ENCODE measurements around the gene CYP2C8.

CYP2C8 gene

GRCh38 chr10:95049919-95050318, 19.4 kb downstream of the CYP2C8 start:
- H3K9me3 ChIP-seq (ENCODE audit: control insufficient read depth in 2 of 2, low read length in 2 of 2) = peaks cover 0 to 3% of the 10 kb centered on the region in 2 donors
- no peaks in the 10 kb centered on the region for H3K36me3 ChIP-seq (ENCODE audit: control insufficient read depth in 2 of 2, insufficient read depth in 2 of 2, low read length in 2 of 2)
- H3K4me3 ChIP-seq (ENCODE audit: low read length in 2 of 2) = no peak overlapping the region
- no peaks in the 10 kb centered on the region for H3K4me1 ChIP-seq (ENCODE audit: control insufficient read depth in 2 of 2, insufficient read depth in 2 of 2, low read length in 2 of 2)
- no peaks in the 10 kb centered on the region for H3K27me3 ChIP-seq (ENCODE audit: control insufficient read depth in 2 of 2, insufficient read depth in 2 of 2, low read length in 2 of 2)
- H3K27ac ChIP-seq (ENCODE audit: low read depth in 2 of 2, low read length in 2 of 2) = no peak overlapping the region
- no peak overlapping the region for H3K9ac ChIP-seq (ENCODE audit: low read depth in 1 of 2, low read length in 2 of 2)

GRCh38 chr10:95048206-95048605, 21.1 kb downstream of the CYP2C8 start:
- Histone ChIP-seq H3K9ac (ENCODE audit: low read depth in 1 of 2, low read length in 2 of 2) (no peak overlapping the region), H3K36me3 (ENCODE audit: control insufficient read depth in 2 of 2, insufficient read depth in 2 of 2, low read length in 2 of 2) (no peaks in the 10 kb centered on the region), H3K27ac (ENCODE audit: low read depth in 2 of 2, low read length in 2 of 2) (no peak overlapping the region), H3K4me3 (ENCODE audit: low read length in 2 of 2) (no peak overlapping the region), H3K4me1 (ENCODE audit: control insufficient read depth in 2 of 2, insufficient read depth in 2 of 2, low read length in 2 of 2) (no peaks in the 10 kb centered on the region), H3K27me3 (ENCODE audit: control insufficient read depth in 2 of 2, insufficient read depth in 2 of 2, low read length in 2 of 2) (no peaks in the 10 kb centered on the region), H3K9me3 (ENCODE audit: control insufficient read depth in 2 of 2, low read length in 2 of 2) (peaks cover 0 to 3% of the 10 kb centered on the region in 2 donors)

- H3K9me3 ChIP-seq (ENCODE audit: control insufficient read depth in 2 of 2, low read length in 2 of 2) = no peaks in the 10 kb centered on the region
- no peak overlapping the region for H3K9ac ChIP-seq (ENCODE audit: low read depth in 1 of 2, low read length in 2 of 2)
- H3K27me3 ChIP-seq (ENCODE audit: control insufficient read depth in 2 of 2, insufficient read depth in 2 of 2, low read length in 2 of 2) = no peaks in the 10 kb centered on the region
- H3K27ac ChIP-seq (ENCODE audit: low read depth in 2 of 2, low read length in 2 of 2) = no peak overlapping the region
- H3K36me3 ChIP-seq (ENCODE audit: control insufficient read depth in 2 of 2, insufficient read depth in 2 of 2, low read length in 2 of 2) = no peaks in the 10 kb centered on the region
- no peak overlapping the region for H3K4me3 ChIP-seq (ENCODE audit: low read length in 2 of 2)
- no peaks in the 10 kb centered on the region for H3K4me1 ChIP-seq (ENCODE audit: control insufficient read depth in 2 of 2, insufficient read depth in 2 of 2, low read length in 2 of 2)
Measured at GRCh38 chr10:95039281-95039680, 30.0 kb downstream of the CYP2C8 start.

GRCh38 chr10:95035332-95036295, 33.7 kb downstream of the CYP2C8 start:
- H3K27me3 ChIP-seq (ENCODE audit: control insufficient read depth in 2 of 2, insufficient read depth in 2 of 2, low read length in 2 of 2) = no peaks in the 10 kb centered on the region
- no peaks in the 10 kb centered on the region for H3K36me3 ChIP-seq (ENCODE audit: control insufficient read depth in 2 of 2, insufficient read depth in 2 of 2, low read length in 2 of 2)
- H3K4me1 ChIP-seq (ENCODE audit: control insufficient read depth in 2 of 2, insufficient read depth in 2 of 2, low read length in 2 of 2) = no peaks in the 10 kb centered on the region
- no peak overlapping the region for H3K9ac ChIP-seq (ENCODE audit: low read depth in 1 of 2, low read length in 2 of 2)
- H3K9me3 ChIP-seq (ENCODE audit: control insufficient read depth in 2 of 2, low read length in 2 of 2) = no peaks in the 10 kb centered on the region
- no peak overlapping the region for H3K4me3 ChIP-seq (ENCODE audit: low read length in 2 of 2)
- no peak overlapping the region for H3K27ac ChIP-seq (ENCODE audit: low read depth in 2 of 2, low read length in 2 of 2)

- Histone ChIP-seq H3K27me3 (ENCODE audit: control insufficient read depth in 2 of 2, insufficient read depth in 2 of 2, low read length in 2 of 2) (no peaks in the 10 kb centered on the region), H3K27ac (ENCODE audit: low read depth in 2 of 2, low read length in 2 of 2) (no peak overlapping the region), H3K4me3 (ENCODE audit: low read length in 2 of 2) (no peak overlapping the region), H3K36me3 (ENCODE audit: control insufficient read depth in 2 of 2, insufficient read depth in 2 of 2, low read length in 2 of 2) (no peaks in the 10 kb centered on the region), H3K9ac (ENCODE audit: low read depth in 1 of 2, low read length in 2 of 2) (no peak overlapping the region), H3K9me3 (ENCODE audit: control insufficient read depth in 2 of 2, low read length in 2 of 2) (no peaks in the 10 kb centered on the region), H3K4me1 (ENCODE audit: control insufficient read depth in 2 of 2, insufficient read depth in 2 of 2, low read length in 2 of 2) (no peaks in the 10 kb centered on the region)
Measured at GRCh38 chr10:95034401-95034800, 34.9 kb downstream of the CYP2C8 start.

- H3K4me1 ChIP-seq (ENCODE audit: control insufficient read depth in 2 of 2, insufficient read depth in 2 of 2, low read length in 2 of 2) = no peaks in the 10 kb centered on the region
- no peaks in the 10 kb centered on the region for H3K36me3 ChIP-seq (ENCODE audit: control insufficient read depth in 2 of 2, insufficient read depth in 2 of 2, low read length in 2 of 2)
- no peak overlapping the region for H3K27ac ChIP-seq (ENCODE audit: low read depth in 2 of 2, low read length in 2 of 2)
- H3K4me3 ChIP-seq (ENCODE audit: low read length in 2 of 2) = no peak overlapping the region
- H3K9me3 ChIP-seq (ENCODE audit: control insufficient read depth in 2 of 2, low read length in 2 of 2) = no peaks in the 10 kb centered on the region
- no peaks in the 10 kb centered on the region for H3K27me3 ChIP-seq (ENCODE audit: control insufficient read depth in 2 of 2, insufficient read depth in 2 of 2, low read length in 2 of 2)
- no peak overlapping the region for H3K9ac ChIP-seq (ENCODE audit: low read depth in 1 of 2, low read length in 2 of 2)
Measured at GRCh38 chr10:95031656-95032055, 37.6 kb downstream of the CYP2C8 start.

GRCh38 chr10:95026461-95026860, 42.8 kb downstream of the CYP2C8 start:
- no peaks in the 10 kb centered on the region for H3K36me3 ChIP-seq (ENCODE audit: control insufficient read depth in 2 of 2, insufficient read depth in 2 of 2, low read length in 2 of 2)

GRCh38 chr10:94997741-94998174, 71.5 kb downstream of the CYP2C8 start:
- H3K4me3 ChIP-seq (ENCODE audit: low read length in 2 of 2) = no peak overlapping the region

More at GRCh38 chr10:95026461-95026860, 42.8 kb downstream of the CYP2C8 start:
- no peak overlapping the region for H3K9ac ChIP-seq (ENCODE audit: low read depth in 1 of 2, low read length in 2 of 2)
- H3K9me3 ChIP-seq (ENCODE audit: control insufficient read depth in 2 of 2, low read length in 2 of 2) = no peaks in the 10 kb centered on the region
- H3K27ac ChIP-seq (ENCODE audit: low read depth in 2 of 2, low read length in 2 of 2) = no peak overlapping the region
- H3K27me3 ChIP-seq (ENCODE audit: control insufficient read depth in 2 of 2, insufficient read depth in 2 of 2, low read length in 2 of 2) = no peaks in the 10 kb centered on the region
- H3K4me3 ChIP-seq (ENCODE audit: low read length in 2 of 2) = no peak overlapping the region
- H3K4me1 ChIP-seq (ENCODE audit: control insufficient read depth in 2 of 2, insufficient read depth in 2 of 2, low read length in 2 of 2) = no peaks in the 10 kb centered on the region

GRCh38 chr10:94992811-94993210, 76.5 kb downstream of the CYP2C8 start:
- Histone ChIP-seq H3K4me3 (ENCODE audit: low read length in 2 of 2) (no peak overlapping the region), H3K9me3 (ENCODE audit: control insufficient read depth in 2 of 2, low read length in 2 of 2) (peaks cover 5 to 7% of the 10 kb centered on the region in 2 donors), H3K27ac (ENCODE audit: low read depth in 2 of 2, low read length in 2 of 2) (no peak overlapping the region), H3K9ac (ENCODE audit: low read depth in 1 of 2, low read length in 2 of 2) (no peak overlapping the region), H3K4me1 (ENCODE audit: control insufficient read depth in 2 of 2, insufficient read depth in 2 of 2, low read length in 2 of 2) (no peaks in the 10 kb centered on the region), H3K27me3 (ENCODE audit: control insufficient read depth in 2 of 2, insufficient read depth in 2 of 2, low read length in 2 of 2) (no peaks in the 10 kb centered on the region), H3K36me3 (ENCODE audit: control insufficient read depth in 2 of 2, insufficient read depth in 2 of 2, low read length in 2 of 2) (no peaks in the 10 kb centered on the region)

More at GRCh38 chr10:94997741-94998174, 71.5 kb downstream of the CYP2C8 start:
- Histone ChIP-seq H3K36me3 (ENCODE audit: control insufficient read depth in 2 of 2, insufficient read depth in 2 of 2, low read length in 2 of 2) (no peaks in the 10 kb centered on the region), H3K27me3 (ENCODE audit: control insufficient read depth in 2 of 2, insufficient read depth in 2 of 2, low read length in 2 of 2) (no peaks in the 10 kb centered on the region), H3K27ac (ENCODE audit: low read depth in 2 of 2, low read length in 2 of 2) (no peak overlapping the region), H3K4me1 (ENCODE audit: control insufficient read depth in 2 of 2, insufficient read depth in 2 of 2, low read length in 2 of 2) (peaks cover 0 to 3% of the 10 kb centered on the region in 2 donors), H3K9me3 (ENCODE audit: control insufficient read depth in 2 of 2, low read length in 2 of 2) (no peaks in the 10 kb centered on the region), H3K9ac (ENCODE audit: low read depth in 1 of 2, low read length in 2 of 2) (no peak overlapping the region)

GRCh38 chr10:94991243-94991888, 77.9 kb downstream of the CYP2C8 start:
- no peaks in the 10 kb centered on the region for H3K4me1 ChIP-seq (ENCODE audit: control insufficient read depth in 2 of 2, insufficient read depth in 2 of 2, low read length in 2 of 2)
- no peak overlapping the region for H3K4me3 ChIP-seq (ENCODE audit: low read length in 2 of 2)
- no peak overlapping the region for H3K27ac ChIP-seq (ENCODE audit: low read depth in 2 of 2, low read length in 2 of 2)
- H3K36me3 ChIP-seq (ENCODE audit: control insufficient read depth in 2 of 2, insufficient read depth in 2 of 2, low read length in 2 of 2) = no peaks in the 10 kb centered on the region
- H3K9ac ChIP-seq (ENCODE audit: low read depth in 1 of 2, low read length in 2 of 2) = no peak overlapping the region
- H3K9me3 ChIP-seq (ENCODE audit: control insufficient read depth in 2 of 2, low read length in 2 of 2) = peaks cover 5 to 7% of the 10 kb centered on the region in 2 donors
- H3K27me3 ChIP-seq (ENCODE audit: control insufficient read depth in 2 of 2, insufficient read depth in 2 of 2, low read length in 2 of 2) = no peaks in the 10 kb centered on the region

All from mucosa of rectum (tissue), 2 donors.